BE2C (cell line): ENCODE results near the gene COX7B2.

Experiments
- DNase-seq: peaks from one replicate; pipeline ENCODE4 v3.0.0-alpha.2; 2020
- H3K27me3 ChIP-seq: fragments of 250-450 bp; sonication (Bioruptor Pico); 2 replicates; pipeline ENCODE4 v1.5.1; 2020; ENCODE audit warnings: mild to moderate bottlenecking
- H3K36me3 ChIP-seq: fragments of 250-450 bp; sonication (Bioruptor Pico); 2 replicates; pipeline ENCODE4 v1.5.1; 2020; ENCODE audit warnings: mild to moderate bottlenecking
- H3K4me1 ChIP-seq: fragments of 250-450 bp; sonication (Bioruptor Pico); 2 replicates; pipeline ENCODE4 v1.5.1; 2020
- H3K4me3 ChIP-seq: 2 replicates; pipeline ENCODE4 v1.5.1; 2011; ENCODE audit warnings: low read depth, low read length
- H3K9me3 ChIP-seq: fragments of 250-450 bp; sonication (Bioruptor Pico); 2 replicates; pipeline ENCODE4 v1.5.1; 2020
- TF ChIP-seq, protein P1 (sequence below): IDR thresholded peaks from 2 replicates; pipeline ENCODE4 v1.5.1; 2012; ENCODE audit warnings: mild to moderate bottlenecking, low read depth, low read length

COX7B2 gene

DNA sequence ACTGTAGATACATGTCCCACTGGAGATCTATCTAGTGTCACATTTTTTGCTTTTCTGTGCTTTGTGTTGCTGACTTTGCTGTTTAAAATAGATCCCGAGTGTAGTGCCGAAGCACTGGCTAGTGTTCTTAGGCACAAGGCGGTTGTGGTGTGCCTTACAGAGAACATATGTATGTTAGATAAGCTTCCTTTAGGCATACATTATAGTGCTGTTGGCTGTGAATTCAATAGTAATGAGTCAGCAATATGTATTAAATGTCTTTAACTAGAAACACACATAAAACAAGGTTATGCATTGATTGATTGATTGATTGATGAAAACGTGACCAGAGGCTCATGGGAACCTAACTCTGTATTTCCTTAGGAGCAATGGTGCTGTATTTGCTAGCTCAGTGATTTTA lies 56.2 kb downstream of the COX7B2 start:
- H3K27me3 ChIP-seq, result no peaks in the 10 kb centered on the region
- no peak overlapping the region for H3K4me3 ChIP-seq
- no peak for DNase-seq
- no peaks in the 10 kb centered on the region for H3K36me3 ChIP-seq
- H3K4me1 ChIP-seq, result no peaks in the 10 kb centered on the region
- H3K9me3 ChIP-seq, result no peaks in the 10 kb centered on the region
- TF ChIP-seq, protein P1, sequence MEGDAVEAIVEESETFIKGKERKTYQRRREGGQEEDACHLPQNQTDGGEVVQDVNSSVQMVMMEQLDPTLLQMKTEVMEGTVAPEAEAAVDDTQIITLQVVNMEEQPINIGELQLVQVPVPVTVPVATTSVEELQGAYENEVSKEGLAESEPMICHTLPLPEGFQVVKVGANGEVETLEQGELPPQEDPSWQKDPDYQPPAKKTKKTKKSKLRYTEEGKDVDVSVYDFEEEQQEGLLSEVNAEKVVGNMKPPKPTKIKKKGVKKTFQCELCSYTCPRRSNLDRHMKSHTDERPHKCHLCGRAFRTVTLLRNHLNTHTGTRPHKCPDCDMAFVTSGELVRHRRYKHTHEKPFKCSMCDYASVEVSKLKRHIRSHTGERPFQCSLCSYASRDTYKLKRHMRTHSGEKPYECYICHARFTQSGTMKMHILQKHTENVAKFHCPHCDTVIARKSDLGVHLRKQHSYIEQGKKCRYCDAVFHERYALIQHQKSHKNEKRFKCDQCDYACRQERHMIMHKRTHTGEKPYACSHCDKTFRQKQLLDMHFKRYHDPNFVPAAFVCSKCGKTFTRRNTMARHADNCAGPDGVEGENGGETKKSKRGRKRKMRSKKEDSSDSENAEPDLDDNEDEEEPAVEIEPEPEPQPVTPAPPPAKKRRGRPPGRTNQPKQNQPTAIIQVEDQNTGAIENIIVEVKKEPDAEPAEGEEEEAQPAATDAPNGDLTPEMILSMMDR, result no peak

DNA sequence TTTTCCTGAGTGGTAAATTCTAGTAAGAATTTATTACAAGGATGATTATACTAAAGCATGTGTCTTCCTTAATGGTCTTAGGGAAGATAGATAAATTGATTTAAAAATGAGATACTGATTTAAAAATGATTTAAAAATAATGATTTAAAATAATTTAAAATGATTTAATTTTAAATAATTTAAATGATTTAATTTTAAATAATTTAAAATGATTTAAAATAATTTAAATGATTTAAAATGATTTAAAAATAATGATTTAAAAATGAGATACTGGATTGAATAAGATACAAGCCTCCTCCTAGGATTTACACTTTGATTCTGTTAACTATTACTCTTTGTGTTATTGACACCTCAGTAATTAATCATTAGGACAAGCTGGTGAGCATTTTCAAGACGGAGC lies 59.0 kb downstream of the COX7B2 start:
- no peaks in the 10 kb centered on the region for H3K27me3 ChIP-seq
- 0 out of 2 replicates have a peak, but pooled peaks cover 2% of the 10 kb centered on the region for H3K4me1 ChIP-seq
- TF ChIP-seq, protein P1, result no peak
- H3K9me3 ChIP-seq, result no peaks in the 10 kb centered on the region
- H3K4me3 ChIP-seq, result no peak overlapping the region
- no peak for DNase-seq
- H3K36me3 ChIP-seq, result no peaks in the 10 kb centered on the region

DNA sequence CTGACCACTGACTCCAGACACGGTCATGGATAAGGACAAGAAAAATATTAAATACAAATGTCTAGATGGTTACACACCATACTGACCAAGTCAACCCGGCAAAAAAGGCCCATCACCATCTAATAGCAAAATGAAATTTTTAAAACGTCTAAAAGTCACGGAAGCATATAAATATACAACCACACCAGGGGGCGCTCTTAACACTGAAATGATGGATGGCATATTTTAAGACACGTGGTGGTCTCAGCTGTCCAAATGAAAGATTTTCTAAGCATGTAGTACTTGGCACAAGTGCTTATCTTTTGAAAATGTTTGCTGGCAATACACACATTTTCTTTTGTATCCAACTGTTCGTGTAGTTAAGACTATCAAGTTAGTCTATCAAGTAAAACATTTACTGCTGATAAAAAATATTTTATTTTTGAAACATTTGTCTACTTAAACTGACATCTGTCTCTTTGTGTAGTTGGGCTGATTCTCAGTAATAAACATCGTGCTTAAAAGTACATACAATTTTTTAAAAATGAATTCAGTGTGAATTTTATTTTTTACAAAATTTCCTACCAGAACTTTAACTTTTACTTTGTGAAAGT lies 64.6 kb downstream of the COX7B2 start:
- peak; percentile 77 for DNase-seq
- Histone ChIP-seq H3K4me3 (no peak overlapping the region), H3K4me1 (0 out of 2 replicates have a peak, but pooled peaks cover 4% of the 10 kb centered on the region), H3K36me3 (no peaks in the 10 kb centered on the region), H3K9me3 (no peaks in the 10 kb centered on the region), H3K27me3 (no peaks in the 10 kb centered on the region)
- TF ChIP-seq, protein P1, result peak; percentile 76

DNA sequence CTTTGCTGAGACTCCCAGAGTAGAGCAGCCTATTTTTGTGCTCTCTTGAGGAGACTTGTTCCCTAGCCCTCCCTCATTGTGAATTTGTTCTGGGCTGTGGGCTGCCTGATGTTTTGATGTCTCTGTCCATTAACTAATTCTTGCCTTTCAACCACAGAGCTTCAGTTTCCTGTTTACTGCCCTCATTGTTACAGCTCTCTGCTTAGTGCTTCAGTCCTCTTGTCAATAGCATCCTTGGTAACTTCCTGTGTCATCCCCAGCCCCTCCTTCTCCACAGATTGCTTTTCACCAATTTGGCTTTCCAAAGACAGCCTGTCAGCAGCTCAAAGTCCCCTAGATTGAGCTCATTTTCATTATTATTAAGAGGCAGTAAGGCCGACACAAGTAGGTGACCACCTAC lies 69.9 kb downstream of the COX7B2 start:
- TF ChIP-seq, protein P1, result no peak
- Histone ChIP-seq H3K4me1 (no peaks in the 10 kb centered on the region), H3K9me3 (no peaks in the 10 kb centered on the region), H3K36me3 (no peaks in the 10 kb centered on the region), H3K27me3 (no peaks in the 10 kb centered on the region), H3K4me3 (no peak overlapping the region)
- DNase-seq, result no peak

DNA sequence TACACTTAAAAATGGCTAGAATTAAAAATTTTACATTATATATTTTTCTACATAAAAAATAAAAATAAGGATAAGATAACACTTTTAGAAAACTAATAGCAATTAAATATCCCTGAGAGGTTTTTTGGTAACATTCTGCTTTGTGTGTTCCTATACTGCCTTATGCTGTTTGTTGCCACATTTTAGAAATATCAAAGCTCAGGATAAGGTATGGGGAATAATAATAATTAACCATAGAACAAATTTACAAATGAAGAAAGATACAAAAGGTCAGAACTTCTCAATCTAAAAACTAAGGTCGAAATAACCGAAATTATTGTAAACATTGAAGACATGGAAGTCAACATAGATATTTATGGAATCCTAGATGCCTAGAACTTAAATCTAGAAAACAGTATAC lies 71.4 kb downstream of the COX7B2 start:
- Histone ChIP-seq H3K36me3 (no peaks in the 10 kb centered on the region), H3K4me1 (no peaks in the 10 kb centered on the region), H3K27me3 (no peaks in the 10 kb centered on the region), H3K9me3 (no peaks in the 10 kb centered on the region), H3K4me3 (no peak overlapping the region)
- no peak for DNase-seq
- TF ChIP-seq, protein P1, result no peak

DNA sequence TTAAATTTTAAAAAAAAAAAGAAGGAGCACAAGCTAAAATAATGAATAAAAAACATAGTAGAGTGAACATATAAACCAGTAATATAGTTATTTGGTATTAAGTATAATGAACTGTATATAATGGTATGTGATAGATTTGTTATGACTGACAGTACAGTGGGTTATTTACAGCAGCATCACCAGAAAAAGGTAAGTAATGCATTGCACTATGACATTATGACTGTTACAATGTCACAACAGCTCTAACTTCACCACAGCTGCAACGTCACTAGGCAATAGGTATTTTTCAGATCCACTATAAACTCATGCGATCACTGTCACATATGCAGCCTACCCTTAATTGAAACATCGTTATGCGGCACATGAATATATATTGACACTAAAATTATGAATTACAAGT lies 72.5 kb downstream of the COX7B2 start:
- H3K4me3 ChIP-seq, result no peak overlapping the region
- H3K9me3 ChIP-seq, result no peaks in the 10 kb centered on the region
- no peaks in the 10 kb centered on the region for H3K27me3 ChIP-seq
- TF ChIP-seq, protein P1, result no peak
- DNase-seq, result no peak
- H3K4me1 ChIP-seq, result no peaks in the 10 kb centered on the region
- H3K36me3 ChIP-seq, result no peaks in the 10 kb centered on the region
